Heart right ventricle (tissue), 16 donors: ENCODE measurements around the gene ZNF423. TPM values are rescaled to one million over a fixed set of nuclear protein-coding genes. Genes with fewer than 3 reads are reported as not detected.

Experiments
- ATAC-seq, 8 donors: fragments of 200-7000 bp; cut with Tn5 transposase; one replicate each; pipeline ENCODE4 v1.9.1; 2020; ENCODE audit warnings: mild to moderate bottlenecking in 8 of 8, moderate library complexity in 8 of 8, moderate number of reproducible peaks in 1 of 8
- DNase-seq, 2 donors: peaks; one replicate each; pipeline ENCODE4 v3.0.0-alpha.2; 2020
- H3K27ac ChIP-seq, 10 donors: fragments of 200-600 bp; sonication (generic) in 2 of 10; one replicate each; pipeline versions ENCODE4 v1.5.0 to v1.8.0; 2020 to 2022; ENCODE audit warnings: mild to moderate bottlenecking in 3 of 10
- H3K27me3 ChIP-seq, 7 donors: fragments of 200-600 bp; one replicate each; pipeline ENCODE4 v1.8.0; 2021 to 2022; ENCODE audit warnings: mild to moderate bottlenecking in 2 of 7
- H3K36me3 ChIP-seq, 9 donors: fragments of 200-600 bp; sonication (generic) in 1 of 9; one replicate each; pipeline versions ENCODE4 v1.5.0 to v1.8.0; 2020 to 2022; ENCODE audit warnings: mild to moderate bottlenecking in 2 of 9
- H3K4me1 ChIP-seq, 9 donors: fragments of 200-600 bp; sonication (generic) in 1 of 9; one replicate each; pipeline versions ENCODE4 v1.5.0 to v1.8.0; 2020 to 2022; ENCODE audit warnings: mild to moderate bottlenecking in 4 of 9
- H3K4me3 ChIP-seq, 10 donors: fragments of 200-600 bp; sonication (generic) in 2 of 10; one replicate each; pipeline versions ENCODE4 v1.5.0 to v1.8.0; 2020 to 2022; ENCODE audit warnings: mild to moderate bottlenecking in 7 of 10, moderate library complexity in 2 of 10
- H3K9me3 ChIP-seq, 11 donors: fragments of 200-600 bp in 10 of 11; sonication (generic) in 2 of 11; one replicate each; pipeline versions ENCODE4 v1.5.0 to v1.8.0; 2013 to 2022; ENCODE audit warnings: mild to moderate bottlenecking in 2 of 11, control low read depth in 1 of 11, moderate library complexity in 1 of 11
- CTCF ChIP-seq, 9 donors: fragments of 200-600 bp; sonication (generic) in 2 of 9; IDR thresholded peaks; one replicate each; pipeline versions ENCODE4 v1.5.0 to v1.8.0; 2021 to 2022; ENCODE audit warnings: antibody characterized with exemption in 9 of 9, mild to moderate bottlenecking in 5 of 9, moderate library complexity in 1 of 9
- WGBS, 2 donors: extraction: QIAGEN DNeasy Blood & Tissue Kit; methylation state at CpG; one replicate each; pipeline ENCODE4 v1.1.7; 2013; ENCODE audit warnings: inconsistent platforms in 1 of 2; 5-methylcytosine and 5-hydroxymethylcytosine counted together
- intact Hi-C, 10 donors: fragments of 100-400 bp; cut with DNase I; formaldehyde crosslinking; loops; one replicate each; pipeline versions ENCODE4 v1.11.1 to v1.14.2; 2022
- polyA plus RNA-seq, 2 donors: library from polyadenylated mRNA; stranded (reverse); fragments of 200-250 nt; gene quantifications; one replicate each; pipeline ENCODE4 v1.2.3, GENCODE V29; 2013
- total RNA-seq, 10 donors: library from RNA; stranded (reverse); fragmentation: NEBNext Ultra II Directional in 3 of 10; extraction: Animal tissue kit (Norgen Biotek cat#: 25700) in 3 of 10; gene quantifications; one replicate each; pipeline versions ENCODE4 v1.2.1 to v1.2.4, GENCODE V29; 2021 to 2023
- donor health status: Arrhythmogenic right ventricular cardiomyopathy.
- donor health status: ischemic (EF 13 %, LVEDD 7.1; RV severe dilation, severe dysfunction).
- donor health status: healthy with polysubstance abuse.
- donor health status: DM: no; HTN: yes; CAD: no.
- donor health status: DM: no; HTN: no; CAD: no.
- donor health status: ischemic (EF 25% LVEDD 6.9; RV normal size, moderate dysfunction).
- donor health status: ischemic (EF 25% LVEDD 5.7; RV mildly dilated, moderate dysfunction).
- donor health status: healthy.
- donor health status: DM: yes; HTN: yes; CAD: no.
- donor health status: Ischemic cardiomyopathy.
- donor health status: ischemic (EF 35%, LVEDD 5.7; RV mildly dilated, moderate dysfunction).
- donor health status: nonischemic (EF 11% LVEDD 7.7; RV severe dilation, severe dysfunction).
- donor health status: DM: yes; HTN: yes; CAD: no.
- donor health status: PGD.
- donor health status: ischemic (EF 29% LVEDD 5.4; RV normal size, mild dysfunction).
- donor health status: nonischemic (EF 23%, LVEDD 6.1; RV moderate dilation, normal function).

Gene ZNF423
- total and polyA plus RNA-seq, 12 donors = 2.6 to 10.6 (median 7.0) TPM

GRCh38 chr16:49637933-49638672 is 217.8 kb downstream of the ZNF423 start:
- H3K4me1 ChIP-seq = peaks cover 11 to 45% (median 35%) of the 10 kb centered on the region in 9 donors
- intact Hi-C loops = loop anchor here in 1 of 10 donors (10.0 kb wide), 1 partner anchor 217 kb away; the partner anchor contains the start of gene ZNF423
- TF ChIP-seq CTCF (IDR thresholded peaks at IDR 0.05) = no peak
- H3K27ac ChIP-seq = peak overlapping the region in 3 of 10 donors; percentile 26 to 79 (median 76)
- ATAC-seq (no peak), DNase-seq (no peak)
- H3K36me3 ChIP-seq = peaks cover 0 to 41% (median 24%) of the 10 kb centered on the region in 9 donors
- H3K9me3 ChIP-seq = no peaks in the 10 kb centered on the region
- H3K27me3 ChIP-seq = no peaks in the 10 kb centered on the region
- no peak overlapping the region for H3K4me3 ChIP-seq
- 89 to 92% methylated on average over 42 of the region's 42 CpGs for WGBS, 2 donors

- no peak for TF ChIP-seq CTCF (IDR thresholded peaks at IDR 0.05)
Observed at GRCh38 chr16:49637511-49637910, 218.4 kb downstream of the ZNF423 start.

DNA sequence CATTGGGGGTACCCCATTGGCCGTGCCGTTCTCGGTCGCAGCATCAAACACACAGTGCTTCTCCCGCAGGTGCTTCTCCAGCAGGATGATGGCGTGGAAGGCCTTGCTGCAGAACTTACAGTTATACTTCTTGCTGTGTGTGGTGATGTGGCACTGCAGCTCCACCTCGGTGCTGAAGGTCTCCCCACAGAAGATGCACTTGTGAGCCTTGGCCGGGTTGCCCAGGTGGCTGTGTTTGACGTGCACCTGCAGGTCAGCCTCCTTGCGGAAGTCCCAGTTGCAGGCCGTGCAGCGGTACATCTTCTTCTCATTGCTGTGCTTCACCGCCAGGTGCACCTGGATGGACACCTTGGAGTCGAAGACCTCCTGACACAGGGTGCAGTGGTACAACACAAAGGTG is 219.3 kb downstream of the ZNF423 start:
- no peaks in the 10 kb centered on the region for H3K27me3 ChIP-seq
- no peak overlapping the region for H3K27ac ChIP-seq
- ATAC-seq = no peak
- intact Hi-C loops = loop anchor here in 1 of 10 donors (10.0 kb wide), 1 partner anchor 218 kb away; the partner anchor contains the start of gene ZNF423
- no peaks in the 10 kb centered on the region for H3K9me3 ChIP-seq
- no peak for DNase-seq
- TF ChIP-seq CTCF (IDR thresholded peaks at IDR 0.05) = no peak
- H3K36me3 ChIP-seq = peaks cover 0 to 41% (median 24%) of the 10 kb centered on the region in 9 donors
- H3K4me3 ChIP-seq = no peak overlapping the region
- 95 to 97% methylated on average over 14 of the region's 14 CpGs for WGBS, 2 donors
- H3K4me1 ChIP-seq = peaks cover 11 to 43% (median 33%) of the 10 kb centered on the region in 9 donors

More at GRCh38 chr16:49637511-49637910, 218.4 kb downstream of the ZNF423 start:
- no peak for ATAC-seq
- peaks cover 0 to 41% (median 24%) of the 10 kb centered on the region in 9 donors for H3K36me3 ChIP-seq
- WGBS, 2 donors = 98% methylated on average over 16 of the region's 16 CpGs
- H3K4me1 ChIP-seq = peaks cover 11 to 45% (median 33%) of the 10 kb centered on the region in 9 donors
- no peak overlapping the region for H3K27ac ChIP-seq
- DNase-seq = no peak
- H3K9me3 ChIP-seq = no peaks in the 10 kb centered on the region
- H3K4me3 ChIP-seq = no peak overlapping the region
- intact Hi-C loops = loop anchor here in 1 of 10 donors (10.0 kb wide), 1 partner anchor 217 kb away; the partner anchor contains the start of gene ZNF423
- H3K27me3 ChIP-seq = no peaks in the 10 kb centered on the region

- Histone ChIP-seq H3K36me3 (peaks cover 0 to 41% (median 24%) of the 10 kb centered on the region in 9 donors), H3K4me1 (peaks cover 11 to 42% (median 30%) of the 10 kb centered on the region in 9 donors), H3K9me3 (no peaks in the 10 kb centered on the region), H3K27ac (no peak overlapping the region), H3K27me3 (no peaks in the 10 kb centered on the region), H3K4me3 (no peak overlapping the region)
- DNase-seq (no peak), ATAC-seq (no peak)
- intact Hi-C loops = loop anchor here in 1 of 10 donors (10.0 kb wide), 1 partner anchor 219 kb away; the partner anchor contains the start of gene ZNF423
- TF ChIP-seq CTCF (IDR thresholded peaks at IDR 0.05) = no peak
- WGBS, 2 donors = 96 to 97% methylated on average over 58 of the region's 58 CpGs
Observed at GRCh38 chr16:49635591-49636581, 220.0 kb downstream of the ZNF423 start.
